Measurements from ENCODE around the gene NHSL2.

The NHSL2 gene

GRCh38 chrX:72023071-72023470 is 112.4 kb downstream of the NHSL2 start:
- DNase-seq (ENCODE audit: insufficient read length, low spot score) (no peak), FAIRE-seq (no peak)
- TF ChIP-seq, protein P1, sequence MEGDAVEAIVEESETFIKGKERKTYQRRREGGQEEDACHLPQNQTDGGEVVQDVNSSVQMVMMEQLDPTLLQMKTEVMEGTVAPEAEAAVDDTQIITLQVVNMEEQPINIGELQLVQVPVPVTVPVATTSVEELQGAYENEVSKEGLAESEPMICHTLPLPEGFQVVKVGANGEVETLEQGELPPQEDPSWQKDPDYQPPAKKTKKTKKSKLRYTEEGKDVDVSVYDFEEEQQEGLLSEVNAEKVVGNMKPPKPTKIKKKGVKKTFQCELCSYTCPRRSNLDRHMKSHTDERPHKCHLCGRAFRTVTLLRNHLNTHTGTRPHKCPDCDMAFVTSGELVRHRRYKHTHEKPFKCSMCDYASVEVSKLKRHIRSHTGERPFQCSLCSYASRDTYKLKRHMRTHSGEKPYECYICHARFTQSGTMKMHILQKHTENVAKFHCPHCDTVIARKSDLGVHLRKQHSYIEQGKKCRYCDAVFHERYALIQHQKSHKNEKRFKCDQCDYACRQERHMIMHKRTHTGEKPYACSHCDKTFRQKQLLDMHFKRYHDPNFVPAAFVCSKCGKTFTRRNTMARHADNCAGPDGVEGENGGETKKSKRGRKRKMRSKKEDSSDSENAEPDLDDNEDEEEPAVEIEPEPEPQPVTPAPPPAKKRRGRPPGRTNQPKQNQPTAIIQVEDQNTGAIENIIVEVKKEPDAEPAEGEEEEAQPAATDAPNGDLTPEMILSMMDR (IDR thresholded peaks at IDR 0.05; ENCODE audit: insufficient read depth, missing control alignments) = no peak

- no peak for FAIRE-seq
- no peak for DNase-seq (ENCODE audit: insufficient read length, low spot score)
- TF ChIP-seq, protein P1 (IDR thresholded peaks at IDR 0.05; ENCODE audit: insufficient read depth, missing control alignments) = no peak
These were observed 114.7 kb downstream of the NHSL2 start for GRCh38 chrX:72025236-72025770.

DNA sequence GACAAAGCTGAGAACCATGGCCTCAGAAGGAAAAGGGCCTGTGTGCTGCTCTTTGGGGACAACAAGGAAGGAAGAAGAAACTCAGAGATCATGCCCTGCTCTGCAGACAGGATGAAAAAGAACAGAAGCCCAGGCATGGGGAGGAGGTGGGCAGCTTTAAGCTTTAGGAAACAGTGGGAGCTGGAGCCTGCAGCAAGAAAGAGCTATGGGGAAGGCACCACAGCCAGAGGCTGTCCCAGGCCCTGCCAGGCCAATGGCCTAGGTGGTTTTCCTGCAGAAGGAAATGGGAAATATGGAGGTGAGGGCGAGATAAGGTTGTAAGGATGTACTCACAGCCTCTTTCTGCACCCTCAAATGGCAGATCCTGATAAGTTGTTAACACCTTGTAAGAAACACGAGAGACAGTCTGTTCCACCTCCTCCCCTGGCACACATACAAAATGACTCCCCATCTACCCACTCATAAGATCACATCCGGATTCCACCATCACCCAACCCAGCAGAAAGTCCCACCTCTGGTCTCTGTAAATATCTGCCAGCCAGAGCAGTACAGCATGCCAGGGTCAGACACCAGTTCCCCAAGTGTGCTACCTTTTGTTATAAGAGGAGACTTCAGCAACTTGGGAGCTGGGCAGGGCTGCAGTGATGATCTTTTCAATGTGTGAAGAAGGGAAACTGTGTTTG is 115.8 kb downstream of the NHSL2 start:
- no peak for FAIRE-seq
- no peak for DNase-seq (ENCODE audit: insufficient read length, low spot score)
- TF ChIP-seq, protein P1 (IDR thresholded peaks at IDR 0.05; ENCODE audit: insufficient read depth, missing control alignments) = no peak

- DNase-seq (ENCODE audit: insufficient read length, low spot score) = no peak
- no peak for FAIRE-seq
- TF ChIP-seq, protein P1 (IDR thresholded peaks at IDR 0.05; ENCODE audit: insufficient read depth, missing control alignments) = no peak
These were observed 116.6 kb downstream of the NHSL2 start for GRCh38 chrX:72027024-72027913.

DNA sequence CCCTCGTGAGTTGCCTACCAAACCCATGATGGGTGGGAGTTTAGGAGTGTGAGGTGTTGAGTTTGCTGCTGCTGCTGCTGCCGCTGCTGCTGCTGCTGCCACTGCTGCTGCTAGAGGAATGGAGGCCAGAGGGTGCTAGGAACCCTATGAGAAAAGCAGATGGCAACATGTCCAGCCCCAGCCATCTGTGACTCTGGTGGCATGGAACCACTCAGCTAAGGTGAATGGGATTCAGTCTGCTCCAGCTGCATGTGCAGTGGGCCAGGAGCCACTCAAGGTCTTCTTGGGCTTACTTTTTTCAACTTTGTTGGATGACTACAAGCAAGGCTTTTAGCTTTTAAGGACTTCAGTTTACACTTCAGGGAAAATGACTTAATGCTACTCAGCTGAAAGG is 117.3 kb downstream of the NHSL2 start:
- DNase-seq (ENCODE audit: insufficient read length, low spot score) = no peak
- TF ChIP-seq, protein P1 (IDR thresholded peaks at IDR 0.05; ENCODE audit: insufficient read depth, missing control alignments) = no peak
- no peak for FAIRE-seq

DNA sequence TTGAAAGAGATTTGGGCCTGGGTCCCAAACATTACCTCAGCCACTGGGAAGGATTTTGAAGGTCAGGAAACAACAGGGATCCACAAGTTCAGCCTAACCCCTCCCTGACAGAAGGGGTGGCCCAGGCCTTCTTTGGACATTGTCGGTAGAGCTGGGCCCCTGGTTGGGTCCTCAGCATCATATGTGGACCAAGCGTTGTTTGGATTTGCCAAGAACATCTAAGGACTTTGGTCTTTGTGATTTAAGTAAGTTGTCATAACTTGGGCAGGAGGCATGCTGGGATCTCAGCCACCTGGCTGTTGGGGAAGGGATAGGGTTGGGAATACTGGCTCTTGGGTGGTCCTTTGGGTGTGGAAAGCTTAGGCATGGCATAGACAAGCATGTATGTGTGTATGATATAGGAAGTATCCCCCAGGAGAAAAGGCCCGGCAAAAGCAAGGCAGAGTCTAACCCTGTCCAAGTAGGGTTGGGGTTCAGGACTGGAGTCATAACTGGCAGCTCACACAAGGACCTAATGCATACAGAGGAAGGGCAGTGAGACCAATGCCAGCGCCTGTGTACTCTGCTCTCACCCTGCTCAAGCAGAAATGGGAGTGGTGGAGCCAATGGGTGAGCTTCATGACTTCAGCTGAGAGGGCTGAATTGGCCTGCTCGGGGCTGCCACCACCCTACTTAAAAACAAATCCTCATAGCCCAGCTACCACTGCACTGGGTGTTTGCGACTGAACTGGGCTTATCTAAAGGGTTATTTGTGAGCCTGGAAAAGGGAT is 118.2 kb downstream of the NHSL2 start:
- TF ChIP-seq, protein P1 (IDR thresholded peaks at IDR 0.05; ENCODE audit: insufficient read depth, missing control alignments) = no peak
- DNase-seq (ENCODE audit: insufficient read length, low spot score) (no peak), FAIRE-seq (no peak)
